HPDE6-E6E7 (cell line): ENCODE data around the gene GCNT1.
"Not testable (repeated sequence)": the region's sequence is repeated elsewhere in the genome, so short reads cannot be mapped to it uniquely, and the experiment has no call there.

Source experiments
- DNase-seq: peaks from one replicate; pipeline ENCODE4 v3.0.0; 2011; ENCODE audit warnings: missing footprints; ENCODE audit errors: extremely low spot score

GCNT1 gene

GRCh38 chr9:76458903-76459693 lies at the start of gene GCNT1:
TSS of gene GCNT1 (plus strand) at chr9:76459182. CDS start at chr9:76502382, 43,200 bp downstream.
- peak; percentile 88 for DNase-seq

GRCh38 chr9:76412638-76413037 lies 46.3 kb upstream of the GCNT1 start:
- DNase-seq: no peak

- no peak for DNase-seq
Observed at GRCh38 chr9:76413658-76414057, 45.3 kb upstream of the GCNT1 start.

DNA sequence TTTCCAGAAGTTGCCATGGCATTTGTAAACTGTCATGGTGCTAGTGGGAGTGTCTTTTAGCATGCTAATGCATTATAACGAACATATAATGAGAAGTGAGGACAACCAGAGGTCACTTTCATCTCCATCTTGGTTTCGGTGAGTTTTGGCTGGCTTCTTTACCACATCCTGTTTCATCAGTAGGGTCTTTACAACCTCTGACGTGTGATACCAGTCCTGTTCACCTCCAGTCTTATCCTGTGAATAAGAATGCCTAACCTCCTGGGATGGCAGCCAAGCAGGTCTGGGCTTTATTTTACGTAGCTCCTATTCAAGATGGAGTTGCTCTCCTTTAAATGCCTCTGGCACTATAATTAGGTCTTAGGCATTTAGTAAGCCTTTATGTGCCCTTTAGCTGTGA lies 44.3 kb upstream of the GCNT1 start:
- DNase-seq: no peak

GRCh38 chr9:76415154-76415553 lies 43.8 kb upstream of the GCNT1 start:
- no peak for DNase-seq

GRCh38 chr9:76415731-76416130 lies 43.3 kb upstream of the GCNT1 start:
- DNase-seq: no peak

- DNase-seq: no peak
Observed at GRCh38 chr9:76417394-76417793, 41.6 kb upstream of the GCNT1 start.

DNA sequence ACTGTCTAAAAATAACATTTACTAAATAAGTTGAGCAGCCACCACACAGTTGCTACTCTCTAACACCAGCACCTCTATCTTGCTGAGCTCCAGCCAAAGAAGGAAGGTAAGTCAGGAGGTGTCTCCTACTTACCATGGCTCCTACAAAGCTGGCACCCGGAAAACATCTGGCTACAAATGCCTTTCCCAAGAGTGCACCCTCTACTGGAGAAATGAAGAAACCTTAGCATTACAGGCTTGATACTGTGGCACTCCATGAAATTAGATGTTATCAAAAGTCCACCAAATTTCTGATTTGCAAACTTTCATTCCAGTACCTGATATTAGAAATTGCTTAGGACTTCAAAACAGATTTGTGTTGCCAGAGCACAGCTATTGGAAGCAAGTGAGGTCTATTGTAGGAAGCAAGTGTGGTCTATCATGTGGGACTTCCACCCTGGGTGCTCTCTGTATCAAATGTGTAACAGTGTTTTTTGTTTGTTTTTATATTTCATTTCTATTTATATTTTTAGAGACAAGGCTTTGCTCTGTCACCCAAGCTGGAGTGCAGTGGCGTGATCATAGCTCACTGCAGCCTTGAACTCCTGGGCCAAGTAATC lies 39.1 kb upstream of the GCNT1 start:
- no peak for DNase-seq

DNA sequence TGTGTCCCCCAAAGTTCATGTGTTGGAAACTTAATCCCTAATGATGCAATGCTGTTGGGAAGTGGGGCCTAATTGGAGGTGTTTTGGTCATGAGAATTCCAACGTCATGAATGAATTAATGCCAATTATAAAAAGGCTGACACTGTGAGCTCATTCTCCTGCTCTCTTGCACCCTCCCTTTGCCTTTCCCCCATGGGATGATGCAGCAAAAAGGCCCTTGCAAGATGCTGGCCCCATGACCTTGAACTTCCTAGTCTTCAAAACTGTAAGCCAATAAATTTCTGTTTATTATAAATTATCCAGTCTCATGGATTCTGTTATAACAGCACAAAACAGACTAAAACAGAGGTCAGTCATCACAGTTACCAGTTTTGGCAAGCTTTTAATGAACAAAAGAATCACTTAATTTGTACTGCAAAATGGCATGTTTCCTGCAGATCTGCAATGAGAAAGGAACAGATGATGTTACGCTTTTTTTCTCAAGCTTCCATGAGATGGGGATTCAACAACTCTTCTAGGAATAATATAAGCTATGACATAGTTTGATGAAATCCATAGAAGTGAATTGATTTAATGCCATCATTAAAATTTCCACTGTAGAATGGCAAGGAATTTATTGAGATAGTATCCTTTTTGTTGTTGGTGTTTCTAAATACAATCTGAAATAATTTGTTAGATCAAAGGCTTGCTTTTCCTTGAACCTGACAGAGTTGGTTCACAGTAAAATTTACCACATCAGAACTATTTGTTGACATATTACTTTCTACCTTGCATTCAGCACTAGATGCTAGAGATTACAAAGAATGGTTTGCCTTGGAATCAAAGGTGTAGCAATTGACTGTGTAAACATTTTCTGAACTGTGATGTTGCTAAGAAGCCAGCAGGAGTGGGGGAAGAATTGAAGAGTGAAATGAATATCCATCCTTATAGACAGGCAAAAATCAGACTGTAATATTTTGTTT lies 35.5 kb upstream of the GCNT1 start:
- no peak for DNase-seq

GRCh38 chr9:76424491-76424890 lies 34.5 kb upstream of the GCNT1 start:
- no peak for DNase-seq

- DNase-seq: no peak
Observed at GRCh38 chr9:76425677-76426453, 33.1 kb upstream of the GCNT1 start.

GRCh38 chr9:76426807-76427419 lies 32.1 kb upstream of the GCNT1 start:
- no peak for DNase-seq

GRCh38 chr9:76431601-76432000 lies 27.4 kb upstream of the GCNT1 start:
- DNase-seq: no peak

DNA sequence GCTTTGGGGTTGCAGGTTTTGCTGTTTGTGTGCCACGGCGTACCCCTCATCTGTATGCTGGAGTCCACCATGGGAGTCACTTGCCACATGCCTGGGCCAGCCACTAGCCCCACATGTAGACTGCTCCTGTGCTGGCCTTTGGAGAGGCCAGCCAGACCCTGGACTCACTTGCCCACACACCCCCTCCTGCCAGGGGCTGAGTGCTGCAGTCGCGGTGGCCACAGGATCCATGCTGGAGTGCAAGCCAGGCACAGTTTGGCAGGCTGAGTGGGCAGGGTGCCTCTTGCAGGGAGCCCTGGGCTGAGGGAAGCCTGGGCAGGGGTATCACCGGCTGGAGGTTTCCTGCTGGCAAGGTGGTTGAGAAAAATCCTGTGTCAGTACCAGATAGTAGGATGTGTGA lies 25.6 kb upstream of the GCNT1 start:
- no peak for DNase-seq

DNA sequence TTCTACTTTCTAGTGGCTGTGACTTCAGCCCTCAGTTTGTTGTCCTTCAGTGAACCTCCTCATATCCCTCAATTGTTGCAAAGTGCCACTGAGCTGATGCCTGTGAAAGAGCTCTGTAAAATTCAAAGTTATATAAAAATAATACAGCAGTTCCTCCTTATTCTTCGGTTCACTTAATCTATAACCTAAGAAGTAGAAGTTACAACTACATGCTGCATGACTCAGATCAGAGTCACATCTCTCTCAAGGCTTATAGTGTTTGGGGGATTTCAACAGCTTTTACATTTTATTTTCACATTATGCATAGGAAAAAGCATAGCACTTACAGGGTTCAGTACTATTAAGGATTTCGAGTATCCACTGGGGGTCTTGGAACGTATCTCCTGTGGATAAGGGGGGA lies 25.1 kb upstream of the GCNT1 start:
- no peak for DNase-seq

DNA sequence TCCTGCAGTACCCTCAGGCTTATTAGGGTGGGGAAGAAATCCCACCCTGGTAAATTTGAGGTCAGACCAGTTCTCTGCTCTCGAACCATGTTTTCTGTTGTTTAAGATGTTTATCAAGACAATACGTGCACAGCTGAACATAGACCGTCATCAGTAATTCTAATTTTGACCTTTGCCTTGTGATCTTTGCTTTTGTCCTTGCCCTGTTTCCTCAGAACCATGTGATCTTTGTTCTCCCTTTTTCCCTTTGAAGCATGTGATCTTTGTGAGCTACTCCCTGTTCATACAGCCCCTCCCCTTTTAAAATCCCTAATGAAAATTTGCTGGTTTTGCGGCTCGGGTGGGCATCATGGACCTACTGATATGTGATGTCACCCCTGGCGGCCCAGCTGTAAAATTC lies 24.1 kb upstream of the GCNT1 start:
- not testable (repeated sequence) for DNase-seq

DNA sequence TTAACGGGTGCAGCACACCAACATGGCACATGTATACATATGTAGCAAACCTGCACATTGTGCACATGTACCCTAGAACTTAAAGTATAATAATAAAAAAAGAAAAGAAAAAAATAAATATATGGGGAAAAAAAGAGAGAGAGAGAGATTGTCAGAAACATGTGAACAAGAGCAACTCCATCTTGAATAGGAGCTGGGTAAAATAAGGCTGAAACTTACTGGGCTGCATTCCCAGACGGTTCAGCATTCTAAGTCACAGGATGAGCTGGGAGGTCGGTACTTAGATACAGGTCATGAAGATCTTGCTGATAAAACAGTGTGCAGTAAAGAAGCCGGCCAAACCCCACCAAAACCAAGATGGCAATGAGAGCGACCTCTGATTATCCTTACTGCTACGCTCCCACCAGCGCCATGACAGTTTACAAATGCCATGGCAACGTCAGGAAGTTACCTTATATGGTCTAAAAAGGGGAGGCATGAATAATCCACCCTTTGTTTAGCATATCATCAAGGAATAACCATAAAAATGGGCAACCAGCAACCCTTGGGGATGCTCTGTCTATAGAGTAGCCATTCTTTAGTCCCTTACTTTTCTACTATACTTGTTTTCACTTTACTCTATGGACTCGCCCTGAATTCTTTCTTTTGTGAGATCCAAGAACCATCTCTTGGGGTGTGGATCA lies 21.8 kb upstream of the GCNT1 start:
- not testable (repeated sequence) for DNase-seq

DNA sequence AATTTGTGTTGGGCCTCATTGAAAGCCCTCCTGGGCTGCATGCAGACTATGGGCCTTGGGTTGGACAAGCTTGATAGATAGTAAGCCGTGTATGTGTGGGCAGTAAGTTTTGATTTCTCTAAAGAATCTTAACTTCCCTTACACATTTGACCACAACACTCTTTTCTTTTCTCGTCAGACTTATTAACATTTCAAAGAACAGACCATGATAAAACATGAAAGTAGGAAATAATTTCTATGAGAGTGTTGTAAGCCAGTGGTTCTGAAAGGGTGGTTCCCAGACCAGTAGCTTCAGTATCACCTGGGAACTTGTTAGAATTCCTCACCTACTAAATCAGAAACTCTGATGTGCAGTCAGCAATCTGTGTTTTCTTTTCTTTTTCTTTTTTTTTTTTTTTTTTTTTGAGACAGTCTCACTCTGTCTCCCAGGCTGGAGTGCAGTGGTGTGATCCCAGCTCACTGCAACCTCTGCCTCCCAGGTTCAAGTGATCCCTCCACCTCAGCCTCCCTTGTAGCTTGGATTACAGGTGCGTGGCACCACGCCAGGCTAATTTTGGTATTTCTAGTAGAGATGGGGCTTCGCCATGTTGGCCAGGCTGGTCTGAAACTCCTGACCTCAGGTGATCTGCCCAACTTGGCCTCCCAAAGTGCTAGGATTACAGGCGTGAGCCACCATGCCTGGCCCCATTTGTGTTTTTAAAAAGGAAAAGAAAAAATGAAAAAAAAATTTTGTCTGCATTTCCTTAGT lies 20.0 kb upstream of the GCNT1 start:
- no peak for DNase-seq

- no peak for DNase-seq
Observed at GRCh38 chr9:76441551-76442322, 17.2 kb upstream of the GCNT1 start.
